ENCODE measurements around the gene MAP3K4.

GRCh38 chr6:161151059-161151645 is 159.6 kb downstream of the MAP3K4 start:
- TF ChIP-seq POLR2A (IDR thresholded peaks at IDR 0.05; ENCODE audit: low read depth, low read length) (no peak), TAF1 (IDR thresholded peaks at IDR 0.05; ENCODE audit: borderline replicate concordance, low read depth, low read length) (no peak), POLR2AphosphoS5 (IDR thresholded peaks at IDR 0.05; ENCODE audit: low read depth, low read length) (no peak)

Data from GM12892 (cell line).